Stimulated activated CD8-positive, alpha-beta memory T cell treated with anti-CD3 and anti-CD28 coated beads, Interleukin-12 subunit alpha, Interleukin-12 subunit beta, amount 100 ng/mL, for 24 hours (primary cell): Measurements from ENCODE around the gene HIPK4.
A peak's percentile ranks its signal among the peaks of the same experiment; 100 is the strongest.

Experiments
- DNase-seq: peaks from one replicate; pipeline ENCODE4 v3.0.0-alpha.2; 2020; ENCODE audit errors: extremely low read depth

HIPK4 gene

GRCh38 chr19:40366697-40367561 lies 23.1 kb downstream of the HIPK4 start:
- DNase-seq: no peak

DNA sequence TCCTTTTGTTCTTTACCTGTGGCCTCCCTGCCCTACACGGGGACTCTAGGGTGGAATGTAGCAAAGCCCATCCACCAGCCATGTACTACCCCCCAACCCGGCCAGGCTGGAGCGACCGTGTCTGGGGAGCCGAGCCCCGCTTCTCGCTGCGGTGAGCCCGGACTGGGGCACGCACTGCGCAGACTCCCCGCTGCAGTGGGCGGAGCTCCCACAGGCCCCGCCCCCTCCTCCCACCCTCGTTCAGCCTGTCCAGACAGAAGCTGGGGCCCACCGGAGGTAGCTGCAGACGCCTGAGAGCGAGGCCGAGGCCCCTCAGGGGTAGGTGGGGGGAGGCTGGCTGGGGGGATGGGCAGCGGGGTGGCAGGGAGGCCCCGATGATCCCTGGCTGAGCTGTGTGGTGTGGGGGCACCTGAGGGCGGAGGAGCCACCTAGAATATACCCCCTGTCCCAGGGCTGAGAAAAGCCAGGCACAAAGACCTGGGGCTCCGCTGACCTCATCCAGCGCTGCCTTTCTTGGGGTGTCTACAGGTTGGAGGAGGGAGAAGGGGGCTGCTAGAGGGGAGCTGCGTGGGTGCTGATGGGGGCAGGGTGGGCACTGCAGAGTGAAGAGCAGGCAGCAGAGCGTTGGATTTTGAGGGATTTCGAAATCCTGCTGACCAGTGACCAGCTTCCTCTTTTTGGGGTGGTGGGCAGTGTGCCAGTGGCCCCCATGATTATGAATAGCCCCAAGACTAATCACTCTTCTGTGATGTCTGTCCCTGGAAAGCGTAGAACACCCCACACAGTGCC lies 24.2 kb downstream of the HIPK4 start:
- DNase-seq: peak; percentile 10

DNA sequence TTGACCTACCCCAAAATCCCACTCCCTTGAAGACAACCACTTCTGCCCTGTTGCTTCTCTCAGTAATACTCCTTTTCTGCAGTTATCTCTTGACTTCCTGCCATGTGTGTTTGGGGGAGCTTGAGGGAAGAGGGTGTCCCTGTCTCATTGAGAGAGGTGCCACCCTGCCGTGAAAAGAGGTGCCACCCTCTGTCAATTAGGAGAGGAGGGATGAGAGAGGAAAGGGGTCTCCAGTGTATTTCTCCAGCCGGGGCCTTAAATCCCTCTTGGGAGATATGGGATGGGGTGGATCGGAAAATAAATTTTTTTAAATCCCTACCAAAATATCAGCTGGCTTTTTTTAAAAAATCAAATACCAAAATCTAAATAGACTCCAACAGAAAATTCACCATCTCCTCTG lies 25.0 kb downstream of the HIPK4 start:
- DNase-seq: no peak

GRCh38 chr19:40363069-40363468 lies 26.9 kb downstream of the HIPK4 start:
- DNase-seq: no peak

GRCh38 chr19:40362160-40362559 lies 27.8 kb downstream of the HIPK4 start:
- no peak for DNase-seq

- no peak for DNase-seq
Measured at GRCh38 chr19:40360708-40361241, 29.2 kb downstream of the HIPK4 start.

- no peak for DNase-seq
Measured at GRCh38 chr19:40360020-40360707, 29.8 kb downstream of the HIPK4 start.

DNA sequence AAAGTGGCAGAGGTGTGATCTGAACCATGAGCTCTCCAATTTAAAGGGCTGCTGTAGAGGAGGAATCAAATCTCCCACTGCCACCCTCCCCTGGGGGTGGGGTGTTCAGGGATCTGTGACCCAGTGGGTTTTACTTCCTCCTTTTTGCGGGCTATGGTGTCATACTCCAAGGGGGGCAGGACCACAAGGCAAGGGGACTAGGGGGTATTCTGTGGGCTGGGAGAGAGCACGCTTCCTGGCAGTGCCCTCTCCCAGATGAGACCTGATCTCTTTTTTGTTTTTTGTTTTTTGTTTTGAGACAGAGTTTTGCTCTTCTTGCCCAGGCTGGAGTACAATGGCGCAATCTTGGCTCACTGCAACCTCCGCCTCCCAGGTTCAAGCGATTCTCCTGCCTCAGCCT lies 31.2 kb downstream of the HIPK4 start:
- DNase-seq: no peak

GRCh38 chr19:40357640-40358039 lies 32.3 kb downstream of the HIPK4 start:
- DNase-seq: no peak

DNA sequence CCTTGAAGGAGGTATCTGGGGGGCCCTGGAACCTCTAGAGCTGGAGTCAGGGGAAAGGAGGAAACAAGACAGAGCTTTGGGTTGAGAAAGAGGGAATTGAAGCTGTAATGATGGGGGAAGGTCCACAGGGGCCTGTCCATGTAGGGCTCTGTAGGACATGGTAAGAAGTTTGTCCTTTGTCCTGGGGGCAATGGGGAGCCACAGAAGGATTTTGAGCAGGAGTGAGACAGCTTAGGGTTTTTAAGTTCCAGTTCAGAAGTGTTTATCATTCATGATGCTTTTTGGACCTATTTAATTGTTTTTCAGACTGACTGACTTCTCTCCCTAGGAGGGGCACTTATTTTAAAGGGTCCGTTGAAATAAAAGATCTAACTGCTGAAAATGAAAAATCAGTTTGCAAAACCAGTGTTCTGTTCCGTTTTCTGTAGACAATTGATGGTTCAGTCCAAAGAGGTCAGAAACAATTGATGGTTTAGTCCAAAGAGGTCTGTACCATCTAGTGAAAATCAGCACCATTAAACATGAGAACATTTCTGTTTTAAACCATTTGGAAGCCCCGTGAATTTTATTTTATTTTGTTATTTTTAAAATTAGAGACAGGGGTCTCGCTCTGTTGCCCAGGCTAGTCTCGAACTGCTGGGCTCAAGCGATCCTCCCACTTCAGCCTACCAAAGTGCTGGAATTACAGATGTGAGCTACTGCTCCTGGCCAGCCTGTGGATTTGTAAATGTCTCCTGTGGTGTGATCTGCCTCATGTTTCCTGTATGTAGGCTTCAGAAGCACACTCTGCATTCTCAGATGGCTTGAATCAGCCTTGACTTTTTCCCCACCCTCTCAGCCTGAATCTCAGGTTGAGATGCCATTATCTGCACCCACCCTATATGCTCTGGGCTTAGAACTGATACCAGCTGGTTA lies 33.0 kb downstream of the HIPK4 start:
- DNase-seq: no peak

DNA sequence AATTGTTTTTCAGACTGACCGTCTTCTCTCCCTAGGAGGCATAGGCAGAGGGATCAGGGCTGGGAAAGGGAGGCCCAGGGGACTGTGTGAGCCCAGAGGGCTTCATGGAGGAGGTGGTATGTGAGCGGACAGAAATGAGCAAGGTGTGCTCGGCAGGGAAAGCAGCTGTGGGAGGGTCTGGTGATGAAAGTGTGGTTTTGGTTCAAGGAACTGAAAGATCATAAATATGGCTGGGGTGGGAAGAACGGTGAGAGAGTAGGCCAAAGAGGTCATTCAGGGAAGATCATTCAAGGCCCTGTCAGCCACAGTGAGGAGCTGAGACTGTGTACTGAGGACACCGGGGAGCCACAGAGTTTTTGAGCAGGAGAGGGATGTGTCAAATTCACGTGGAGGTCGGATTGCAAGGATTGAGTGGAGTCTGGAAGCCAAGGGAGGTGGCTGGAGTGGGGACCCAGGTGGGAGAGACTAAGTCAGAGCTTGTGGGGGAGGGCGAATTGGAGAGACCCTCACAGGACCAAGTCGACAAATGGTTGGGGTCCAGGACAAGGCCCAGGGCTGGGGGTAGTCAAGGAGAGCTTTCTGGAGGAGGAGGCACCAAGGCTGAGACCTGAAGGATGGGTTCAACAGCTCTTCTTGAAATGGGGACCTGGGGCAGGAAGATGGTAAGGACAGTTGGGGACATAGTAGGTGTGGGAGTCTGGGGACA lies 33.9 kb downstream of the HIPK4 start:
- no peak for DNase-seq

GRCh38 chr19:40348961-40349507 lies 40.9 kb downstream of the HIPK4 start:
- DNase-seq: no peak

DNA sequence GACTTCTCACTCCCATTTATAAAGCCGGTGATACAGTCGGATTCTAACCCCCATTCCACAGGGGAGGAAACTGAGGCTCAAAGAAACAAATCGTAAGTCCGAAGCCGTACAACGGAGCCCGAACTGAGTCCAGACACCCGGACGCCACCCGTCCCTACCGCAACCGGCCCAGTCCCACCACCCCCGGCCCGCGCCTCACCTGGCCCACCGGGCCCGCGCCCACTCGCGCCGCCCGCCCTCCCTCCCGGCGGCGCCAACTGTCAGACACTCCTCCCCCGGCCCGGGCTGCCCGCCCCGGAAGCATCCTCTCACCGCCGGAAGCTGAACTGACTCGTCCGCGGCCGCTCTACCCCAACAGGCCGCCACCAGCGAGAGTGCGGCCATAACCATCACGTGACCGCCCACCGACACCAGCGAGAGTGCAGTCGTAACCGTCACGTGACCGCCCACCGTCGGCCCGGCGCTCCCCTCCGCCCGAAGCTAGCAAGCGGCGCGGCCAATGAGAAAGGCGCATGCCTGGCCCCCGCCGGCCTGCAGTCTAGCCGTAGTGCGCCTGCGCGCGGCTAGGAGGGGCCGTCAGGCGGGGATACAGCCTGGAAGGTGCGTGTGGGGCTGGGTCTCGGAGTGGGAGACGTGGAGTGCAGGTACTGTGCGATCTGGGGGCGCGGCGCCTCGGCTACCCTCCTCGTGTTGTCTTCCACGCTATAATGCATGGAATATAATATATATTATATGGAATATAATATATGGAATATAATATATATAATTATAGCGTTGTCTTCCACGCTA lies 41.7 kb downstream of the HIPK4 start, which contains the start of the genes C19orf47 and PLD3:
C19orf47 (minus strand) TSS at position 273 of the 789 bp plus-strand sequence. CDS start 6,540 bp downstream, outside the sequence.
PLD3 (plus strand) TSS at position 571 of the 789 bp plus-strand sequence. CDS start 17,789 bp downstream, outside the sequence.
- peak; percentile 99 for DNase-seq

DNA sequence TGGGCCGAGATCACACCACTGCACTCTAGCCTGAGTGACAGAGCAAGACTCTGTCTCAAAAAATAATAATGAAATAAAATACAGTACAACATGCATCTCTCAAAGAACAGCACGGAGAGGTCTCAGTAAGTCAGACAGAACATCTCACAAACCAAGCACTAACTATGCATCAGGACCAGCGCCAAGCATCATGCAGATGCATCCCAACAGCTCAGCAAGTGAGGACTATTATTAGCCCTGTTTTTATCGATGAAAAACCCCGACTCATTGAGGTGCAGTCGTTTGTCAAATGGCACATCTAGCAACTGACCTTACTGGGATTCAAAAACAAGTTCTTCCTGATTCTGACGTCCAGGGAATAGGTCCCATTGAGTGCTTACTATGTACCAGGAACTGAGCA lies 45.6 kb downstream of the HIPK4 start:
- no peak for DNase-seq

- DNase-seq: no peak
Measured at GRCh38 chr19:40342644-40343311, 47.2 kb downstream of the HIPK4 start.

DNA sequence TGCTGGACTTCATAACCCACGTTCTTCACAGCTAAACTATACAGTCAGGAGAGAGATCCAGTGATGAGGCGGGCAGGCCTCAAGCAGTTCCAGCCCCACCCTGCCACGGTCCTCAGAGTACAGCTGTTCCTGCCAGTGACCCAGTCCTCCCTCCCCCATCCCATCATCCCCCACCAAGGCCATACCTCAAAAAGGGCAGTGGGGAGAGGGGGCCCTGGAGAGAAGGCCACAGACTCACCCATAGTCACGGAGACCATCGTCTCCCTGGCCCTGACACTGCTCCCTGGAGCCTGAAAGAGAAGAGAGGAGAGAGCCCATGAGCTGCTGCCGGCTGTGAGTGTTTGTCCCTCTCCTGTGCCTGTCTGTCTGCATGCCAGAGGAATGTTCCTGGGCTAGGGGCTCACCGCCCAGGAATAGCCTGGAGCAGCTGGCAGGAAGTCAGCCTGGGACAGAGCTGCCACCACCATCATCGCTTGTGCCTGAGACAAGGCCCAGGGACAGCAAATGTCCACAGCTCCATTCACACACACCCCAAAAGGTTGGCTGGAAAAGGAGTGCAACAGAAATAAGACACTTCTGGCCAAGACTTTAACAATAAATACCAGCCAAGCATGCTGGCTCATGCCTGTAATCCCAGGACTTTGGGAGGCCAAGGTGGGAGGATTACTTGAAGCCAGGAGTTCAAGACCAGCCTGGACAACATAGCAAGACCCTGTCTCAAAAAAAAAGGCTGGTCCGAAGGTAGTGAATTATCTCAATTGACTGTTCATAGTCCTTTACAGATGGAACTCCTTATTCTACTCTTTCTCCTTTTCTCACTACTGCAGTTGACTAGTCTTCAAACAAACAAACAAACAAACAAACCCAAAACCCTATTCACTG lies 48.1 kb downstream of the HIPK4 start:
- DNase-seq: no peak

DNA sequence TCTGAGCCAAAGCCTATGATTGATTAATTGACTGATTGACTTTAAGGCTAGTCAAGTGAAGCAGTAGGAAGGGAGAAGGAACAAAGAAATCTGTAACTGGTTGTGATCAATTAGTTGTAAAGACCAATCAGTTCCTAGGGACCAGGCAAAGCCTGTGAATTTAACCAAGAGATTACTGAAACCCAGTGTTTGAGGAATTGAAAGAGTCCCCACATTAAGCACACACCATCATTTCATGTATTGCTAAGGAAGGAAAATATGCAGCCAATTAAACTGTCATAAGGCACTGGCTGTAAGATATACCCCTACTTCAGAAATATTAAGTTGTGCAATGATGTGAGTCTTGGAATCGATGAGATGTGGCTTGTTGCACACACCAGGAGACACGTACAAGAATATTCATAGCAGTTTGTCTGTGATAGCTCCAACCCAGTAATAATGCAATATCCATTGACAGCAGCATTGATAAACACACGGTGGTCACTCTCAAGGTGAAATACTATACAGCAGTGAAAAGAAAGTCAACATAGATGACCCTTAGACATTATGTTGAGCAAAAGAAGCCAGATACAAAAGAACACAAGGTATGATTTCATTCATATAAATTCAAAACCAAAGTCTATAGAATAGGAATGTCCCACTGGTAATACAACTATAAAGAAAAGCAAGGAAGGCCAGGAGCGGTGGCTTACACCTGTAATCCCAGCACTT lies 50.8 kb downstream of the HIPK4 start:
- DNase-seq: no peak
